Right lobe of liver (tissue), 4 donors: ENCODE data around the gene MARVELD1.

Experiments used
- CTCF ChIP-seq, 4 donors: fragments of 200-600 bp in 3 of 4; fragments of 450-650 bp in 1 of 4; IDR thresholded peaks; one replicate each; pipeline versions ENCODE4 v1.5.1 to v1.8.0; 2016 to 2022; ENCODE audit warnings: antibody characterized with exemption in 4 of 4, mild to moderate bottlenecking in 2 of 4
- POLR2A ChIP-seq: fragments of 450-650 bp; IDR thresholded peaks from one replicate; pipeline ENCODE4 v1.6.1; 2017; ENCODE audit warnings: antibody characterized with exemption, mild to moderate bottlenecking
- donor health status: DM: no; HTN: no; CAD: no.
- donor health status: DM: no; HTN: no; CAD: no.
- donor health status: DM: no; HTN: yes; CAD: no.

DNA sequence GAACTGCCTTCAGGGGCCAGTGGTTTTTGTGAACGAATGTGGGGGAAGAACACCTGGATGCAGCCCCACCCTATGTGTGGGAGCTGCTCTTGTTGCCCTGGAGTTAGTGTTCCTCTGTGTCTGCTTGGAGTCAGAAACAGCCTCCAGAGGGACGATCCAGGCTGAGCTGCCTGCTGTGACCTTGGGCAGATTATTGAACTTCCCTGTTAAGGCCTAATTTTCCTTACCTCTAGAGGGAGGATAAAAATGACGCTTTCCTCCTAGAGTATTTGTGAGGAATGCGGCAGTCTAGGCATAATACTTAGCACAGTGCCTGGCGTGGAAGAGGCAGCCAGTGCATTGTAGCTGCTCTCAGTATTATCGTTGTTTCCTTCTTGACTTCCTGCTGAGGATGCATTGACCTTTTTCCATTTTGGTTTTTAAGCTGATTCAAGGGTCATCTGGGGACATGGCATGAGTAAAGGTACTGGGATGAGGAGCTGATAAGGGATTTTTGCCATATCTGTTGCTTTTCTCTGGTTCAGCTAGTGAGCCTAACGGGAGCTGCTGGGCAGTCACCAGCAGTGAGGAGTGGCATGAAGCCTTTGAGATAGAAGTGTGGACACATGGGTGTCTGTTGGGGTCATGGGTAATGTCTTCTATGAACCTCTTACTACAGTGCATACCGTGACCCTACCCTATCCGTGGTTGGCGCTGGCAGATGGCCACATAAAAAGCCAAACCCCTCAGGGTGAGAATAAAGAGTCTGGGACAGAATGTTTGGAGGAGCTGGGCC lies 29.8 kb downstream of the MARVELD1 start:
- no peak for TF ChIP-seq CTCF (IDR thresholded peaks at IDR 0.05)
- no peak for TF ChIP-seq POLR2A
